Naive thymus-derived CD4-positive, alpha-beta T cell (primary cell): Measurements from ENCODE around the gene CELF5. TPM values are rescaled to one million over a fixed set of nuclear protein-coding genes. Genes with fewer than 3 reads are reported as not detected.
A peak's percentile ranks its signal among the peaks of the same experiment; 100 is the strongest.
"Not testable (repeated sequence)": the region's sequence is repeated elsewhere in the genome, so short reads cannot be mapped to it uniquely, and the experiment has no call there.

ENCODE experiments used
- ATAC-seq: fragments of 150-1000 bp; cut with Tn5 transposase; 2 replicates; pipeline ENCODE4 v1.10.0; 2021; ENCODE audit warnings: mild to moderate bottlenecking, moderate library complexity
- CTCF ChIA-PET: fragments of 350-600 bp; sonication (Branson Sonifier 250); formaldehyde crosslinking; loops from one replicate; lab custom pipeline; 2021; ENCODE audit warnings: antibody characterized with exemption; lab: Charles Lee
- POLR2A ChIA-PET: fragments of 350-600 bp; sonication (Branson Sonifier 250); formaldehyde crosslinking; loops from one replicate; lab custom pipeline; 2021; ENCODE audit warnings: antibody characterized with exemption, inconsistent platforms; lab: Charles Lee
- DNase-seq, 9 donors: peaks; one replicate each; pipeline versions ENCODE4 v3.0.0 to v3.0.0-alpha.2; 2020 to 2022; ENCODE audit warnings: mixed read lengths in 1 of 9
- H3K27ac ChIP-seq: one replicate; pipeline ENCODE4 v1.7.0; 2013; ENCODE audit warnings: mild to moderate bottlenecking, low read depth, low read length, moderate library complexity
- H3K27me3 ChIP-seq, 2 donors: one replicate each; pipeline ENCODE4 v1.7.0; 2013; ENCODE audit warnings: low read length in 2 of 2, mild to moderate bottlenecking in 2 of 2, moderate library complexity in 2 of 2; ENCODE audit not compliant: control insufficient read depth in 2 of 2, insufficient read depth in 2 of 2
- H3K36me3 ChIP-seq, 3 experiments: 1 replicate in 2 of 3; 2 replicates in 1 of 3; pipeline ENCODE4 v1.7.0; 2013; ENCODE audit warnings: low read length in 3 of 3, mild to moderate bottlenecking in 3 of 3, moderate library complexity in 1 of 3; ENCODE audit not compliant: insufficient read depth in 3 of 3, control insufficient read depth in 2 of 3
- H3K4me1 ChIP-seq, 2 donors: one replicate each; pipeline ENCODE4 v1.7.0; 2013; ENCODE audit warnings: low read length in 2 of 2, mild to moderate bottlenecking in 2 of 2, moderate library complexity in 1 of 2; ENCODE audit not compliant: control insufficient read depth in 2 of 2, insufficient read depth in 2 of 2
- H3K4me3 ChIP-seq: 2 replicates; pipeline ENCODE4 v1.7.0; 2013; ENCODE audit warnings: mild to moderate bottlenecking, low read length
- H3K9me3 ChIP-seq, 3 experiments: 1 replicate in 2 of 3; 2 replicates in 1 of 3; pipeline ENCODE4 v1.7.0; 2013; ENCODE audit warnings: low read length in 3 of 3; ENCODE audit not compliant: control insufficient read depth in 2 of 3
- H3K27ac Mint-ChIP-seq, 9 donors: one replicate each; pipeline ENCODE4 v1.8.0; 2020 to 2022; ENCODE audit warnings: mixed read lengths in 9 of 9, mild to moderate bottlenecking in 8 of 9, moderate library complexity in 5 of 9, inconsistent platforms in 2 of 9
- H3K27me3 Mint-ChIP-seq, 5 donors: one replicate each; pipeline ENCODE4 v1.8.0; 2021 to 2022; ENCODE audit warnings: mixed read lengths in 5 of 5, mild to moderate bottlenecking in 1 of 5
- H3K36me3 Mint-ChIP-seq, 5 donors: one replicate each; pipeline ENCODE4 v1.8.0; 2020 to 2022; ENCODE audit warnings: mixed read lengths in 5 of 5, mild to moderate bottlenecking in 3 of 5, inconsistent platforms in 1 of 5
- H3K4me1 Mint-ChIP-seq, 7 donors: one replicate each; pipeline ENCODE4 v1.8.0; 2020 to 2022; ENCODE audit warnings: mixed read lengths in 7 of 7, mild to moderate bottlenecking in 3 of 7, inconsistent platforms in 1 of 7
- H3K4me3 Mint-ChIP-seq, 10 donors: one replicate each; pipeline ENCODE4 v1.8.0; 2020 to 2022; ENCODE audit warnings: mild to moderate bottlenecking in 10 of 10, mixed read lengths in 10 of 10, moderate library complexity in 6 of 10, inconsistent platforms in 2 of 10
- H3K9me3 Mint-ChIP-seq, 11 donors: one replicate each; pipeline ENCODE4 v1.8.0; 2020 to 2022; ENCODE audit warnings: mixed read lengths in 11 of 11, mild to moderate bottlenecking in 4 of 11, inconsistent platforms in 1 of 11, moderate library complexity in 1 of 11
- intact Hi-C, 2 donors: fragments of 100-400 bp; cut with micrococcal nuclease; formaldehyde crosslinking; loops; one replicate each; pipeline ENCODE4 v1.15.1; 2023
- polyA plus RNA-seq, 2 donors: library from polyadenylated mRNA; unstranded; fragments of 300-500 nt; fragmentation: Illumina TruSeq; gene quantifications; one replicate each; pipeline ENCODE4 v1.2.3, GENCODE V29; 2021
- total RNA-seq, 6 experiments: library from RNA in 5 of 6; stranded (reverse) in 5 of 6; gene quantifications; 1 replicate in 5 of 6; 2 replicates in 1 of 6; pipeline ENCODE4 v1.2.3 and lab custom pipeline; 2021 to 2026

The CELF5 gene
- total and polyA plus RNA-seq, 7 experiments from 2014 or later, result 0.16 to 0.27 (median 0.17) TPM; not detected in 2

DNA sequence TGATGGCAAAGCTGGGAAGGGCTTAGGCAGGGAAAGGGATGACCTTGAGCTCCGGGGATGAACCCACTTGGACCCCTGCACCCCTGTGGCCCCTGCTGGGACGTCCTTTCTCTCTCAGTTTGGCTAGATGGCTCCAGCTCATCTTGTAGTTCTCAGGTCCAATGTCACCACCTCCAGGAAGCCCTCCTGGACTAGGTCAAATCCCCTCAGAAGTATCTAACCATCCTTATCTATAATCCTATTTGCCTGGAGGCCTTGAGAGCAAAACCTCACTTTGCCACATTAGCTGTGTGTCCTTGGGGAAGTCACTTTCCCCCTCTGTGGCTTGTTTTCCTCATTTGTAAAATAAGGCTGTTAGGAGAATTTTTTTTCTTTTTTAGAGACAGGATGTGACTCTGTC lies 99.2 kb downstream of the CELF5 start:
- no peak overlapping the region for H3K27ac ChIP-seq
- H3K36me3 ChIP-seq, result no peaks in the 10 kb centered on the region
- no peak overlapping the region for H3K27ac Mint-ChIP-seq
- H3K4me3 ChIP-seq, result no peak overlapping the region
- ATAC-seq (no peak), DNase-seq (no peak)
- CTCF ChIA-PET, result interaction anchor here (1.1 to 1.2 kb wide), 2 partner anchors 106 to 149 kb away, joined by 5 to 6 read pairs; no protein-coding TSS in a partner anchor
- peaks cover 0 to 4% (median 0%) of the 10 kb centered on the region in 11 donors for H3K9me3 Mint-ChIP-seq
- POLR2A ChIA-PET, result no interaction called here
- peaks cover 0 to 8% (median 0%) of the 10 kb centered on the region in 7 donors for H3K4me1 Mint-ChIP-seq
- no peaks in the 10 kb centered on the region for H3K27me3 ChIP-seq
- H3K27me3 Mint-ChIP-seq, result peaks cover 2 to 29% (median 20%) of the 10 kb centered on the region in 5 donors
- H3K9me3 ChIP-seq, result no peaks in the 10 kb centered on the region
- H3K4me3 Mint-ChIP-seq, result no peak overlapping the region
- no peaks in the 10 kb centered on the region for H3K4me1 ChIP-seq
- intact Hi-C loops, result no loop called here
- H3K36me3 Mint-ChIP-seq, result no peaks in the 10 kb centered on the region

- H3K9me3 Mint-ChIP-seq, result peaks cover 0 to 4% (median 0%) of the 10 kb centered on the region in 11 donors
- Histone ChIP-seq H3K4me1 (no peaks in the 10 kb centered on the region), H3K27ac (no peak overlapping the region), H3K36me3 (no peaks in the 10 kb centered on the region), H3K27me3 (no peaks in the 10 kb centered on the region), H3K4me3 (no peak overlapping the region), H3K9me3 (no peaks in the 10 kb centered on the region)
- DNase-seq (peak; percentile 36 to 83 (median 58)), ATAC-seq (peak; percentile 75)
- ChIA-PET CTCF (interaction anchor here (0.9 to 2.9 kb wide), 3 partner anchors 105 to 106 kb away, joined by 3 to 24 read pairs (median 6); no protein-coding TSS in a partner anchor), POLR2A (no interaction called here)
- H3K36me3 Mint-ChIP-seq, result no peaks in the 10 kb centered on the region
- H3K4me1 Mint-ChIP-seq, result peaks cover 0 to 8% (median 0%) of the 10 kb centered on the region in 7 donors
- intact Hi-C loops, result no loop called here
- H3K27ac Mint-ChIP-seq, result no peak overlapping the region
- peaks cover 2 to 28% (median 19%) of the 10 kb centered on the region in 5 donors for H3K27me3 Mint-ChIP-seq
- no peak overlapping the region for H3K4me3 Mint-ChIP-seq
Observed at GRCh38 chr19:3324405-3324856, 100.0 kb downstream of the CELF5 start.

DNA sequence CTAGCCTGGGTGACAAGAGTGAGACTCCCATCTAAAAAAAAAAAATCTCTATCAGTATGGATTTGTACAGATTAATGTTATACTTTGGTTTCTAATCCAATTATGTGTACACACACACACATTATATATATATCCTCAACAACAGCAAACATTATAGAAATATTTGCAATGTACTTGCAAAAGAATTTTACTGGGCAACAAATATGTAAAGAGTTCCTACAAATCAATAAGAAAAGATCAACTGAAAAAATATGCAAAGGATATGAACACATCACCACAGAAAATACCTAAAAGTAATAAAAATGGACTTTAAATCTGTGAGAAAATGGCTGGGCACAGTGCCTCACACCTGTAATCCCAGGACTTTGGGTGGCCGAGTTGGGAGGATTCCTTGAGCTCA lies 101.0 kb downstream of the CELF5 start:
- intact Hi-C loops, result no loop called here
- H3K4me1 ChIP-seq, result no peaks in the 10 kb centered on the region
- H3K4me3 Mint-ChIP-seq, result no peak overlapping the region
- H3K27me3 Mint-ChIP-seq, result peaks cover 2 to 23% (median 13%) of the 10 kb centered on the region in 5 donors
- no peaks in the 10 kb centered on the region for H3K36me3 Mint-ChIP-seq
- DNase-seq (no peak), ATAC-seq (no peak)
- H3K27me3 ChIP-seq, result no peaks in the 10 kb centered on the region
- peaks cover 0 to 4% (median 0%) of the 10 kb centered on the region in 11 donors for H3K9me3 Mint-ChIP-seq
- no peaks in the 10 kb centered on the region for H3K9me3 ChIP-seq
- H3K27ac ChIP-seq, result no peak overlapping the region
- ChIA-PET CTCF (interaction anchor here (0.8 to 2.9 kb wide), 4 partner anchors 104 to 154 kb away, joined by 3 to 24 read pairs (median 4); no protein-coding TSS in a partner anchor), POLR2A (no interaction called here)
- H3K27ac Mint-ChIP-seq, result no peak overlapping the region
- no peaks in the 10 kb centered on the region for H3K36me3 ChIP-seq
- no peak overlapping the region for H3K4me3 ChIP-seq
- H3K4me1 Mint-ChIP-seq, result peaks cover 0 to 8% (median 0%) of the 10 kb centered on the region in 7 donors

DNA sequence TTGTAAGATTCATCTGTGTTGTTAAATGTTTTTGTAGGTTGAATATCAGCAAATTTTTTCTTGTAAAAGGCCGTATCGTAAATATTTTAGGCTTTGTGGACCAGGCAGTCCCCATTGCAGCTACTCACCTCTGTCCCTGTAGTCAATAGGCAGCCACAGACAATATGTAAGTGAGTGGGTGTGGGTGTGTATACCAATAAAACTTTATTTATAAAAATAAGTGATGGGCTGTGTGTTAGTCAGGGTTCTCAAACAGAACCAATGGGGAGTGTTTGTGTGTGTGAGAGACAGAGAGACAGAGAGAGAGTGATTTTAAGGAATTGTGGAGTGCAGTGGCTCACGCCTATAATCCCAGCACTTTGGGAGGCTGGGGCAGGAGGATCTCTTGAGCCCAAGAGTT lies 104.3 kb downstream of the CELF5 start:
- Mint-ChIP-seq H3K4me3 (no peak overlapping the region), H3K4me1 (peaks cover 0 to 6% (median 0%) of the 10 kb centered on the region in 7 donors), H3K27ac (no peak overlapping the region), H3K9me3 (no peaks in the 10 kb centered on the region), H3K27me3 (peaks cover 0 to 2% (median 0%) of the 10 kb centered on the region in 5 donors), H3K36me3 (no peaks in the 10 kb centered on the region)
- DNase-seq (no peak), ATAC-seq (no peak)
- Histone ChIP-seq H3K9me3 (no peaks in the 10 kb centered on the region), H3K4me1 (no peaks in the 10 kb centered on the region), H3K4me3 (no peak overlapping the region), H3K27me3 (no peaks in the 10 kb centered on the region), H3K27ac (no peak overlapping the region), H3K36me3 (no peaks in the 10 kb centered on the region)
- CTCF ChIA-PET, result interaction anchor here (0.9 to 3.6 kb wide), 3 partner anchors 99 to 103 kb away, joined by 3 to 23 read pairs (median 6); no protein-coding TSS in a partner anchor
- intact Hi-C loops, result no loop called here
- POLR2A ChIA-PET, result interaction anchor here (1.0 kb wide), 1 partner anchor 106 kb away, joined by 3 read pairs; no protein-coding TSS in a partner anchor

DNA sequence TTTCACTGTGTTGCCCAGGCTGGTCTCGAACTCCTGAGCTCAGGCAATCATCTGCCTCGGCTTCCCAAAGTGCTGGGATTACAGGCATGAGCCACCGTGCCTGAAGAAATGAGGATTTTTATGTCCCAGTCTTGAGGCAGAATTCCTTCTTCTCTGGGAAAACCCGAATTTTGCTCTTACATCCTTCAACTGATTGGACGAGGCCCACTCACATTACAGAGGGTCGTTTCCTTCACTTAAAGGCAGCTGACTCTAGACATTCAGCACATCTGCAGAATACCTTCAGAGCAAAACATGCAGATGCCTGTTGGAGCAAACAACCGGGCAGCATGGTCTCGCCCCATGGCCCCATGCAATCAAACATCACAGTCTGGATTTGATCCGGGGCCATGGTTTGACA lies 105.6 kb downstream of the CELF5 start:
- ChIA-PET POLR2A (interaction anchor here (0.7 to 1.9 kb wide), 3 partner anchors 8 to 1590 kb away, joined by 3 to 4 read pairs (median 4); no protein-coding TSS in a partner anchor), CTCF (interaction anchor here (0.7 to 3.6 kb wide), 3 partner anchors 99 to 141 kb away, joined by 3 to 23 read pairs (median 7); no protein-coding TSS in a partner anchor)
- Histone ChIP-seq H3K4me1 (no peaks in the 10 kb centered on the region), H3K4me3 (no peak overlapping the region), H3K36me3 (no peaks in the 10 kb centered on the region), H3K27me3 (no peaks in the 10 kb centered on the region), H3K27ac (no peak overlapping the region), H3K9me3 (no peaks in the 10 kb centered on the region)
- Mint-ChIP-seq H3K9me3 (no peaks in the 10 kb centered on the region), H3K4me1 (peaks cover 0 to 4% (median 0%) of the 10 kb centered on the region in 7 donors), H3K27me3 (peaks cover 0 to 2% (median 0%) of the 10 kb centered on the region in 5 donors), H3K4me3 (no peak overlapping the region), H3K36me3 (no peaks in the 10 kb centered on the region), H3K27ac (no peak overlapping the region)
- DNase-seq (no peak), ATAC-seq (no peak)
- intact Hi-C loops, result no loop called here

GRCh38 chr19:3332232-3332631 lies 107.8 kb downstream of the CELF5 start:
- CTCF ChIA-PET, intact Hi-C loops, H3K4me3 ChIP-seq, H3K27ac Mint-ChIP-seq, POLR2A ChIA-PET, H3K27ac ChIP-seq, H3K36me3 ChIP-seq, H3K4me1 ChIP-seq, DNase-seq, H3K36me3 Mint-ChIP-seq, H3K9me3 Mint-ChIP-seq, H3K27me3 Mint-ChIP-seq, H3K4me3 Mint-ChIP-seq, ATAC-seq, H3K4me1 Mint-ChIP-seq, H3K9me3 ChIP-seq, H3K27me3 ChIP-seq: not testable (repeated sequence)
